Retinal pigment epithelial cell (primary cell): ENCODE results near the gene ZBTB3.
A peak's percentile ranks its signal among the peaks of the same experiment; 100 is the strongest.
"Not testable (repeated sequence)": the region's sequence is repeated elsewhere in the genome, so short reads cannot be mapped to it uniquely, and the experiment has no call there.

Source experiments
- DNase-seq: peaks from one replicate; pipeline ENCODE4 v3.0.0-alpha.2; 2010; ENCODE audit warnings: low read depth
- H3K4me3 ChIP-seq: 2 replicates; pipeline ENCODE4 v1.5.1; 2011; ENCODE audit warnings: mild to moderate bottlenecking, low read length, control low read depth, moderate library complexity
- CTCF ChIP-seq: conservative IDR thresholded peaks from 2 replicates; pipeline ENCODE4 v1.5.1; 2011; ENCODE audit warnings: low read depth, low read length, control low read depth, inconsistent platforms

ZBTB3 gene

GRCh38 chr11:62757846-62758788, 4.2 kb upstream of the ZBTB3 start:
- no peak overlapping the region for H3K4me3 ChIP-seq
- DNase-seq, result no peak
- TF ChIP-seq CTCF, result no peak

GRCh38 chr11:62755086-62755615, 1.2 kb upstream of the ZBTB3 start:
- DNase-seq, result no peak
- H3K4me3 ChIP-seq, result no peak overlapping the region
- TF ChIP-seq CTCF, result no peak

GRCh38 chr11:62752994-62753735, 795 bp downstream of the ZBTB3 start:
- DNase-seq, result no peak
- peak overlapping the region; percentile 97 for H3K4me3 ChIP-seq
- no peak for TF ChIP-seq CTCF

DNA sequence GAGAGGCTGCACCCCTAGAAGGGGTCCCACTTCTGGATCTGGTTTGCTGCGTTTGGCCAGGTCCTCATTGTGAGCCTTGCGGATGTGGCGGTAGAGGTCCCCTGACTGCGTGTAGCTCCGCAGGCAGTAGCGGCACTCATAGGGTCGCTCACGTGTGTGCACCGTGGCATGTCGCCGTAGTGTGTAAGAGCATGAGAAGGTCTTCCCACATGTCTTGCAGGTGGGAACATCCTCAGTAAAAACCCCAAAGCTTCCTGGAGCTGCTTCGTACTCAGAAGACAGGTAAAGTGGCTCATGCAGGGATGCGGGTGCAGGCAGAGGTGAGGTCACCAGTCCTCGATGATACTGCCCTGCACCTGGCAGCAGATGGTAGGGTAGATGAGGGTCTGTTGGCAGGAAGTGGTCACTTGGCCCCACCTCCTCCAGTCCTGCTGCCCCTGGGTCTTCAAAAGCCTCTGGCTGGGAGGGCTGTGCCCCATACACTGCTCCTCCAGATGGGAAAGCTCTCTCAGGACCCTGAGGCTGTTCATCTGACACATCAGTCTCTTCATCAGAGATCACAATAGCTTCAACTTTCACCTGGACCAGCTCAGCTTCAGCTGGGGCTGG, 1.7 kb downstream of the ZBTB3 start:
- no peak for TF ChIP-seq CTCF
- no peak for DNase-seq
- no peak overlapping the region for H3K4me3 ChIP-seq

- not testable (repeated sequence) for H3K4me3 ChIP-seq, DNase-seq
Measured at GRCh38 chr11:62749931-62750330, 4.0 kb downstream of the ZBTB3 start.

DNA sequence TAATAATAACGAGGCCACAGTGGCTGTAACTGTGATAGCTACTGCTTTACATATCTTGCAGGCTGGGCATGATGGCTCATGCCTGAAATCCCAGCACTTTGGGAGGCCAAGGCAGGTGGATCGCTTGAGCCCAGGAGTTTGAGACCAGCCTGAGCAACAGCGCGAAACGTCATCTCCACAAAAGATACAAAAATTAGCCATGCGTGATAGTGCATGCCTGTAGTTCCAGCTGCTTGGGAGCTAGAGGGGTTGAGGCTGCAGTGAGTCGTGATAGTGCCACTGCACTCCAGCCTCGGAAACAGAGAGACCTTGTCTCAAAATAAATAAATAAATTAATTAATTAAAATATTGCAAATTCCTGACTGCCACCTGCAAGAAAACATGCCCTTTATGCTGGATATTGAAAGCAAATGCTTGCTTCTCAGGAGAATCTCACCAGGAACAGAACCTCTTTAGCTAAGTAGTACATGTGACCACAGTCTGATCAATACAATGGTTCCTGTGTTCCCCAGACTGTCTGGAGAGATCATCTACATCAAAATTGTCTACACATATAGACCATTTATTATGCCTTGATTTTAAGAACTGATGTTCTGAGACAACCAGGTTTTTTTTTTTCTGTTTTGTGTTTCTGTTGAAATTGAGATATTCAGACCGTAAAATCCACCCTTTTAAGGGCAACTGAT, 6.3 kb downstream of the ZBTB3 start:
- no peak for DNase-seq
- H3K4me3 ChIP-seq, result no peak overlapping the region
- no peak for TF ChIP-seq CTCF

DNA sequence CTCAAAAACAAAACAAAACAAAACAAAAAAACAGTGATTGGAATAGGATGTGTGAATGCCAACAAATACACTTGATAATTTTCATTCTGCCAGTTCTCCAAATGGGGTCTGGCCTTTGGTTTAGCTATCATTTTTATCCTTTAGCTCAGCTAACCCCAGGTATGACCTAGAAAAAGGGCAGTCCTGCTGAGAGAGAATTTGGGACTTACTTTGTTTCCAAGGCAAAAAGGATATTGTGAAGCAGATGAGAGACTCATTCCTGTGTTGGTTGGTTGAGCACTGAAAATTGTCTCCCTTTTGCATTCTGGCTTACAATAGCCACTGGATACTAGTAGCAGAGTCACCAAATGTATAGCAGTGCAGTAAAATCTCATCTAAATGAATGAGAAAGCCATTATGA, 16.8 kb downstream of the ZBTB3 start:
- TF ChIP-seq CTCF, result no peak
- no peak overlapping the region for H3K4me3 ChIP-seq
- no peak for DNase-seq
